GM18861 (cell line): Measurements from ENCODE around the gene POLR2C.
"Not testable (repeated sequence)": the region's sequence is repeated elsewhere in the genome, so short reads cannot be mapped to it uniquely, and the experiment has no call there.

Experiments
- ATAC-seq: cut with Tn5 transposase; IDR thresholded peaks from one replicate; pipeline ENCODE4 v1.9.1; 2021; ENCODE audit not compliant: unreplicated experiment

Gene POLR2C

DNA sequence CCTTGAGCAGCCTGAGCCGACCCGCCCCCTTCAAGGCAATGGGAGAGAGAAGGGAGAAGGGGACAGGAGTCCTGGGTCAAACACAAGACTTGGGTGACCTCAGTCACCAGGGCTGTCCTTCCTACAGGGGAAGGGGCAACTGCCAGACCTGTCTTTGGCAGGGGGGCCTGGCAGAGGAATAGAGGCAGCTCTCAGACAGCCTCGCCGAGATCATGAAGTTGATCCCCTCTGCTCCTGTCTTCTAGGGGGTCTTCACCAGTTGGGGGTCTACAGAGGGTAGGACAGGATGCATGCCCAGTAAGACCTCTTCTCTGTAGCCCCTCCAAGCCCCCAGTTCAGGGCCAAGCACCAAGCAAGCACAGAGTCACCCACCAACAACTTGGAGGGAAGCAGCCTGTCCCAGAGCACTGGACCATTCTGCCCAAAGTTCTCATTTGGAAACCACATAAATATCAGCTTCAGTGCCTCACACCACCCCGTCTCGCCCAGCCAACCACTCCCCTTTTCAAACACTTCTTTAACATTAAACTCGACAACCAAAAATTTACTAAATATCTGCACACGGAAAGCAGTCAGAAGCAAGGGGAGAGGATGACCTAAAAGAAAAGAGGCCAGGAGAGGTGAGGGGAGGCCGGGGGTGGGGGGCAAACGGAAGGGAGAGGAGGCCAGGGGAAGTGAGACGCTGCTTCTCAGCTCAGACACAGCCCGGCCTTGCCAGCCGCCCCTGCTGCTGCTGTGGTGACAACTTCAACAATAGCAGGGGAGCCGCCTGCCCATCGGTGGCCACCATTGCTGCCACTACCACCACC lies 16.1 kb downstream of the POLR2C start:
- no peak for ATAC-seq

DNA sequence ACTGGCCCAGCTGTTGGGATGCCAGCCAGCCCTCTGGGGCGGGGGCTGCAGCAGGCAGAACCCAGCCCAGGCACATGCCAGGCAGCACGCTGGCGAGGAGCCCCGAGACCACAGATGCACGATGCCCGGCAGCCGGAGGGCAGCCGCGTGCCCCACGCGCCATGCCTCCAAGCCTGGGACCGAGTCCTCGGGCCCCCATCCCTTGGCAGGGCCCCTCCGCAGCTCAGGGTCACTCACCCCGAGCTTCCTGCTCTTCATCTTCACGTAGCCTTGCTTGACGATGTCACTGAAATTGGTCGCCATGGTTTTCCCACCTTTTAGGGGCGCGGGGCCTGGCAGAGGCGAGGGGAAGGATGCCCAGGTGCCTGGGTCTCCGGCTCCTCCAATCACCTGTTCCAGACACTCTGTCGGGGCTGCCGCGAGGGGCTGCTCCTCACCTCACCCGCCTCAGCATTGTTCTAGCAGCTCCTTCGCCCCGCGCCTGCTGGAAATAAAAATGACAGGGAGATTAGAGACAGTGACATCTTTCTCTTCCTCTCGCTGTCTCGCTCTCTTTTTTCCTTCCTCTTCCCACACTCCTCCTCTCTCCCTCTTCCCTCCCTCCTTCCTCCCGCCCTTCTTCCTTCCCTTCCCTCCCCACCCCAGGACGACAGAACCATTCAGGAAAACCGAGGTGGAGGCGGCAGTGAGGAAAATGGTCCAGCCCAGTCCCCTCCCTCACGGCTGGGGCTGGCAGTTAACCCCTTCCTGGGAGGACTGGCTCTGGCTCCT lies 16.9 kb downstream of the POLR2C start:
- no peak for ATAC-seq

DNA sequence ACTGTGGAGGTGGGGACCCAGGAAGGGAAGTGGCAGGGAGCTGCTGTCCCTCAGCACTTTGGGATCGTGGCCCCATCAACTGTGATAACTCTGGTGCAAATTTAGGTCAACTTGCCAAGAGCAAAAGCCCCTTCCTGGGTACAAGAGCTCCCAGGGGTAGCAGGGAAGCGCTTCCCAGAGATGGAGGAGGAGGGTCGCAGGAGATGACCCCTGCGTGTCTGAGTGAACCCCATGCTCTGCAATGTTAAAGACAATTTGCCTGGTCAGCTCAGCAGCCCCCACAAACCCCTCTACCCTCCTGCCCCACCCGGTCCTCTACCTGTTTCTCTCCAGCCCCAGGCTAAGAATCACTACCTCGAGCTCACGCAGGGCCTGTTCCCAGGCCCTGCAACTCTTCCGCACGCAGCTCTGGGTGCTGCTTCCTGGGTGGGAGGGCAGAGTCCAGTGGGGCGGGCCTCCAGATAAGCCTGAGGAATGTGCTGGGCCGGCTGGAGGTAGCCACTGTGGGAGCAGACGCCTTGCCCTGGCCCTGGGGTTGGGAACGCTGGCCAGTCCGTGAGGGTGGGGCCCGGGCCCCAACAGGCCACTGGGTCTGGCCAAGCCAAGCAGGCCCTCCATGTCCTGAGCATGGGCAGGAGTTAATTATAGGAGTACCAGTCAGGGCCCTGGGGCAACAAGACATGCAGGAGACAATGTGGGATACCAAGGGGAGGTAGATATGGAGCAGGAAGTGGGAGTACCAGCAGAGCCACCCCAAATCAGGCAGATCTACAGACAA lies 17.7 kb downstream of the POLR2C start:
- no peak for ATAC-seq

DNA sequence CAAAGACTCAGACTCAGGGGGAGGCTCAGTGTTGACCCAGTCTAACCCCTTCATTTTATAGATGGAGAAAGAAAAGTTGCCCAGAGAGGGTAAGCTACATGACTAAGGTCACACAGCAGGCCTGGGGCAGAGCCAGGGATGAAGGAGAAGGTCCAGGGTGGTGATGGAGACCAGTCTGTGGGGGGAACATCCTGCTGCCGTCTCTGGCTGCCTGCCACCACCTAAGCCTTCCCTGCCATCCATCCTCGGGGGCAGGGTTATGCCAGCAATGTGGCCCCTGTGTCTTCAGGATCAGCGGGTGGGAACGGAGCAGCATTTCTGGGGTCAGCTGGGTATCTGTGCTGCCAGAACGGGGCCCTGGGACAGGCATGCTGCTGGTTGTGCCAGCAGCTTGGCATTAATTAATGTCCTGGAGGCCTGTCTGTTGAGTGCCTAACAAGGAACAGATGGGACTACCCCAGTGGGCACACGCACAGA lies 18.3 kb downstream of the POLR2C start:
- no peak for ATAC-seq

DNA sequence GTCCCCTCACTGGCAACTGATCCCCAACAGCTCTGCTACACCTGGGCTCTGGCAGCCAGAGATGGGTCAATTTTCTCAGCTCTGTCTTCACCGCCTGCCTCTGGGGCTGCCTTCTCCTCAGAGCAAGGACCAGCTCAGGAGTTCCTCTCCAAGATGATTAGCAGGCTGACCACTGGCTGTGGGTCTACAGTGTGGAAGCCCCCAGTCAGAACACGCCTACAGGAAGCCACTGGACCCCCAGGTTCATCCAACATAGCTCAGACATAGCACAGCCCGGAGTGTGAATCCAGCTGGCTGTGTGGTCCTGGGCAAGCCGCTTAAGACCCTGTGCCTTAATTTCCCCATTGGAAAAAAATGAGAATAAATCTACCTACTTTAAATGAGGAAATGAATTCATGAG lies 18.9 kb downstream of the POLR2C start:
- ATAC-seq: no peak

DNA sequence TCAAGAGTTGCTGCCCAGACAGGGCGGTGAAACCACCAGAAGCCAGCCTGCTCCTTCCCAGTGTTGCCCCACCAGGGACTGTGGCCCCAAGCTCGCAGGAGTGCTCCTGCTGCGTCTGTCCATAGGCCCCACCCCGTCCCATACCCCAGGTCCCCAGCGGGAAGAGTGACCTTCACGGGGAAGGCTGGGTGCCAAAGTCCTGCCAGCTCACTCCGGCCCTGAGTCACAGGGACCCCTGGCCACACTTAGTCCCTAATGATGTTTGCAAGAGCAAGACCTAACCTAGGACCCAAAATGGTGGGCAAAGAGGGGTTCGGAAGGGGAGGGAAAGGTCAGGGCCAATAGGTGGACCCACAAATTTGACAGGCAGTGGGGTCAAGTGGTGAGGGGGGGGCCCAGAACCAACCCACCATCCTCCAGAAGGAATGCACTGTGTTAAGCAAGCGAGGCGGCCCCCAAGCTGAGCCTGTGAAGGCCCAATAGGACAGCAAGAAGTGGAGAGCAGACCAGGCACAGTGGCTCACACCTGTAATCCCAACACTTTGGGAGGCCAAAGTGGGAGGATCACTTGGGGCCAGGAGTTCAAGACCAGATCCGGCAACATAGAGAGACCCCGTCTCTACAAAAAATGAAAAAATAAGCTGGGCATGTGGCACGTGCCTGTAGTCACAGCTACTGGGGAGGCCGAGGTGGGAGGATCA lies 20.5 kb downstream of the POLR2C start:
- no peak for ATAC-seq

DNA sequence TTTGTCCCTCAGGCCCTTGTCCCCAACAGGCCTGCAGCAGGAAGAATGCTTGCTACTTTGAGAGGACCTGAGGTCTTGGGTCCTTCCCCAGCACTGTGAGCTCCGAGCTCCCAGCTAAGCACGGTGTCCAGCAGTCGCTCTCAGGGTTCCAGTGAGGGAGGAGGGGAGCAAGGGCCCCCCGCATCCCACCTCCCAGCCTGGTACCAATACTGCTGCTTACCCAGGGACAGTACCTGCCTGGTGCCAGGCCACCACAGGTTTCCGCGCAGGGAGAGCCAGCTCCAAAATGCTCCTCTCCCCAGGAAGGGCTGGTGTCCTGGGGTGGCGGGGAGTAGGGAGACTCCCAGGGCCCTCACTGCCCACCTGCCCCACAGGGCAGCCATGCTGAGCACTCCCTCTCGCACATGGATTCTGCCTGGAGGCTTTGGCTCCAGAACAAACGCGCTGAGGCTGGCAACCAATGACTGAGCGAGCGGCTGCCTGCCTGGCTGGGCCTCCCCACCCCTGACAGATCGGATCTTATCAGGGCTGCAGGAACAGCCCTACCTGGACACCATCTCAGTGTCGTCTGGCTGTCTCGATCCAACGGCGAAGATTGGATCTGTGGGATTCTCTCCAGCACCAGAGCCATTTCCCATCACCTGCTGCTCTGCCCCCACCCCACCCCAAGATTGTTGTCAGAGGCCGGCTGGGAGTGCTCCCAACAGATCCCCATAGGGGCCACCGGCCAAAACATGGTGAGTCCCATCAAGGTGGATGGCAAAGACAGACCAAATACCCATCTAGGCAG lies 21.4 kb downstream of the POLR2C start:
- ATAC-seq: no peak

DNA sequence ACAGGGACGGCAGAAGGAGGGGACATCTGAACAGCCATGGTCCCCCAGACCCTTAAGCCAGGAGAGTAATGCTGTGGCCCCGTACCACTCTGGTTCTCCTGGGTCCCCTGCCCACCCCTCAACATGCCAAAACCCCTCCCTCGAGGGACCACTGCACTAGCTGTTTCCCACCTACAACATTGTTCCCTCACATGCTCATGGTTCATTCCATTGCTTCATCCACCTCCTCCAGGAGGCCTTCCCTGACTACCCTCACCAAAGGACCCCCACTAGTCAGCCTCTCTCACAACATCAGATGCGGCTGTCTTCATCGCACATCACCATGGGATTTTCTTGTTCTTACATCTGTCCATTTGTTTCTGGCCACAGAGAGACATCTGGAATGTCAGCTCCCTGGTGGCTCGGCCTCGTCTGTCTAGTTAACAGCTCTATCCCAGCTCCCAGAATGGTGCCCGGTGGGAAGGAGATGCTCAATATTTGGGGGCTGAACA lies 22.1 kb downstream of the POLR2C start:
- no peak for ATAC-seq

DNA sequence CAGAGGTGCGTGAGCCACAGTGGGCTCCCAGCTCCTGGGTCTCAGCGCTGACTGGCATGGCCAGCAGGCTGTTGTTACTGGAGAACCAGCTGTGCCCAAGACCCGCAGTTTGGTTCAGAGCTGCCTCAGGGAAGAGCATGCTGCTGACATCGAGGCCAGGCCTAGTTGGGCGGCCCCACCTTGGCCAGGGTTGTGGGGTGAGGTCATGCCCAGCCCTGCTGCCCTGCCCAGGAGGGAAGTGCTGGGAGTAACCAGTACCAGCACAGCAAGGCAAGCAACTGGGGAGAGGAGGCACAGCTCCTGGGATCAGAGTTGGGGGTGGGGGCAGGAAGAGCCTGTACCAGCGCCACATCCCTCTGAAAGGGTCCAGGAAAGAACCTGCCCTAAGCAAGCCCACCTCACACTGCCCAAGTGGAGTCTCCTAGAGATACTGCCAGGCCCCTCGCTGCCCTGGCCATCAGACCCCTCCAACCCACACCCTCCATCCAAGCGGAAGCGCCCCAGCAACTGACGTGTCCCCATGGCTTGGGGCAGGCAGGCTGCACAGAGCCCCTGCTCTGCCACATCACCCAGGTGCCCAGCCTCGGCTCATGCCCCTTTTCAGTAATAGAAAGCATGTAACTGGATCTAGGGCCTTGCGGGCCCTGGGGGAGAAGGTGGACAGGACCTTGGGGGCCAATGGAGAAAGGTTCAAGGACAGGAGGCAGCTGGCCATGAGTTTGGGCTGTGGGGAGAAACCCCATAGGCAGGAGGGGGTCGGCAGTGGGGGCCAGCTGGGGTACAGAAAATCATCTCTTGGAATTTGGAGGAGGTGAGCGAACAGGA lies 22.8 kb downstream of the POLR2C start:
- no peak for ATAC-seq

DNA sequence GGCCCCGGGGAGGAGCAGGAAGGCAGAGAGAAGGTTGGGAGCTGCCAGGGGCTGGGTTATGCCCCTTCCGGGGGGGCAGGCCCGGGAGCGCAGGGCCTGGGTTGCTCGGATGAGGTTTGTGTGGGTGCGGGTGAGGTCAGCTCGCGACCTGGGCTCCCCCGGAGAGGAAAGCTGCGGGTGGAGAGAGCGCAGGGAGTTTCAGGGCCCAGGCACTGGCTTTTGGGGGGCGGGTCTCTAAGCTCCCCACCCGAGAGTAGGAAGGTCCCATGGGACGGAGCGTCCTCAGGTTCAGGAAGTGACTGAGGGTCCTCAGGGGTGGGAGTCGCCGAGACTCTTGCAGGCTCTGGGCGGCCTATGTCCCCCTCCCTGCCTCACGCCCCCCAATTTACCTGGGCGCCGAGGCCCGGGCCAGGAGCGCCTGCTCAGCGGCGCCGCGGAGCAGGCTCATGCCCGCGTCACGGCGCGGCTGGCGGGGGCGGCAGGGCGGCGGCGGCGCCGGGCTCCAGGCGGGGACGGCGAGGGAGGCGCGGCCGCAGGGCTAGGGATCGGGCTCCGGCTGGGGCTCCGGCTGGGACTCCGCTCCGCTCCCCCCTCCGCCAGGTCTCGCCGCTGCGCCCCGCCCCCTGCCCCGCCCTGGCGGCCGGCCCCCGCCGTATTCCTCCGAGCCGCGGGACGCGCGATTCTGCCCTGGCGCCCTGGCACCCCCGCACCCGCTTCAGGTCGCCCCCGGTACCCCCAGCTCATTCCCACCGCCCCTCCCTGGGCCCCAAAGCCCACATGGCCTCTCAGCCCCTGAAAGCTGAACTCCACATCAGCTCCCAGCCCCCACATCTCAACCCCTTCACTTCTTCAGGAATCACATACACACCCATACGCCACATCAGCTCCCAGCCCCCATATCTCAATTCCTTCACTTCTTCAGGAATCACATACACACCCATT lies 23.7 kb downstream of the POLR2C start, which contains the start of gene DOK4:
TSS of gene DOK4 (minus strand) at position 578 of the 942 bp plus-strand sequence. CDS start 6,986 bp downstream, outside the sequence.
- ATAC-seq: peak; percentile 60

DNA sequence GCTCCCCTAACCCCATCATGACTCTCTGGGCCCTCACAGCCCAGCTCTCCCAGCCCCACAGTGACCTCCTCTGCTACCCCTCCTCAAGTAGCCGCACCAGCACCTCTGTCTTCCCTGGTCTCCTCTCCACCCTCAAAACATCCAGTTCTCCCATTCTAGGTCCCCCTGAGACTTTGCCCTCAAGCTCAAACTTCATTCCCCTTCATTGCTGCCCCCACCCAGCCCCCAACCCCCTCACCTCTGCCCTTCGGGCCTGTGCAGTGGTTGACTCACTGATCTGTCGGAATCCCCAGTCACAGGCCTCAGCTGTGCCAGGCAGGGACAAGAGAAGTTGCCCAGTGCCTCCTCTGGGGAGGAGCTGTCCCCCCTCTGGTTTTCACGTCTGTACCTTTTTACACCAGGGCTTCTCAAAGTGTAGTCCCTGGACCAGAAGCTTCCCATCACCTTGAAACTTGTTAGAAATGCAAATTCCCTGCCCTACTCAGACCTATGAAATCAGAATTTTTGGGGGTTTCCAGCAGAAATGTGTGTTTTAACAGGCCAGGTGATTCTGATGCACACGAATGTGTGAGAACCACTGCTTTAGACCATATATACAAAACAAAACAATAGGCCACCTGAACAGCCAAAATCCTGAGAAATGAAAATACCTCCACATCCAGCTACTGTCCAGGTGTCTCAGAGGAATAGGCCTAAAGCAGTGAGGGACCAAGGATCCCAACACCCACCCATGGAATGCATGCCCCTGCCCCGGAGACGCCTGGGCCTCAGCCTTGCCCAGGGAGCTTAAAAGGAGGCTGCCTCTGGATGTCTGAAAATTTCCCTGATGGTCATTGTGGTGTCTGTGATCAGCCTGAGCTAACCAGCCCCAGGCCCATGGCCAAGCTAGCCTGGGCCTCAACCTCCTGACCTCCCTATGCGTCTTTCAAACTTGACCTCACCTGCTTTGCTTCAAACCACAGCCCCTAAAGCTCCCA lies 24.7 kb downstream of the POLR2C start:
- no peak for ATAC-seq

DNA sequence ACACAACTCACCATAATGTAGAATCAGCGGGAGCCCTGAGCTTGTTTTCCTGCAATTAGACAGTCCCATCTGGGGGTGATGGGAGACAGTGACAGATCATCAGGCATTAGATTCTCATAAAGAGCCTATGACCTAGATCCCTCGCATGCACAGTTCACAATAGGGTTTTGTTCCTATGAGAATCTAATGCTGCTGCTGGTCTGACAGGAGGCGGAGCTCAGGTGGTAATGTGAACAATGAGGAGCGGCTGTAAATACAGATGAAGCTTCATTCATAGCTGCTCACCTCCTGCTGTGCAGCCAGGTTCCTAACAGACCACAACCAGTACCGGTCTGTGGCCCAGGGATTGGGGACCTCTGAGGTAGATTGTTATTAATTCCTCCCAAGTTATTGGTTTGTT lies 26.8 kb downstream of the POLR2C start:
- no peak for ATAC-seq

DNA sequence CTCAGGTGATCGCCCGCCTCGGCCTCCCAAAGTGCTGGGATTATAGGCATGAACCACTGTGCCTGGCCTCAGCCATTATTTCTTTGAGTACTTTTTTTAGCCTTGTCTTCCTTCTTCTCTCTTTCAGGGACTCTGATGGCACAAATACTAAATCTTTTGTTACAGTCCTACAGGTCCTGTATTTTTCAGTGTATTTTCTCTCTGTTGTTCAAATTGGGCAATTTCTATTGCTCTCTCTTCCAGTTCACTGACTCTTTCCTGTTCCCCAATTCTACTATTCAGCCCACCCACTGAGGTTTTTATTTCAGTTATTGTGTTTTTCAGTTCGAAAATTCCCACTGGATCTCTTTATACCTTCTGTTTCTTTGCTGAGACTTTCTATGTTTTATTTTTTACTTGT lies 31.3 kb downstream of the POLR2C start:
- ATAC-seq: no peak

DNA sequence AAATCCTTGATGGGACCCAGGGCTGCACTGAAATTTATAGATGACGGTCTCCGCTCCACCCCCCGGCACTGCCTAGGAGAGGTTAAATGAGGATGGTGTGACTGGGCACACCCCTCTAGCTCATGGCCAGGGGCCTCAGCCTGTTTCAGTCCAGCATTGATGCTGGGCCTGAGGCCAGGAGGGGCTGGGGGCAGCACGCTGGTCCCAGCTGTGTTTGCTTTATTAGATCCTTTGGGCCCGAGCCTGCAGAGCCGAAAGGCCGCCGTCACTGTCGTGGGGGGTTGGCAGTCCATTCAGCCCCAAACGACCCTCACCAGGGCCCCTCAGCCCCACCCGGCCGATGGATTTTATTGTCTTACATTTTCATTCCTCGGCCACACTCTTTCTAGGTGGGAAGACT lies 34.6 kb downstream of the POLR2C start:
- ATAC-seq: no peak

DNA sequence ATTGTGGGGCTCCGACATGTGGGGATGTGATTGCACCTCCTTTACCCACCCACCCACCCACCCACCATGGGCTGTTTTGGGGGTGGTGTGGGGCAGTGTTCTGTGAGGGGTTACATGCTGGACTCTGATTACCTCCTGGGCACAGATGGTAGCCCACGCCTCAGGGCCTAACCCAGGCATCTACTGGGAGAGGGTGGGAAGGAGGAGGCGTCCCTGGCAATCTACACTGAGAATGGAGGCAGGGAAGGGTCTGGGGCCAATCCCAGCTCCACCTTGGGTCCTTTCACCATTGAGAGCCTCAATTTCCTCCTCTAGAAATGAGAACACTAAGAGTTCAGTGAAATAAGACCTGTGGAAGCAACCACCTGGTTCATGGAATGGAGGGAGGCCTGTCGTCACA lies 35.6 kb downstream of the POLR2C start:
- ATAC-seq: no peak

DNA sequence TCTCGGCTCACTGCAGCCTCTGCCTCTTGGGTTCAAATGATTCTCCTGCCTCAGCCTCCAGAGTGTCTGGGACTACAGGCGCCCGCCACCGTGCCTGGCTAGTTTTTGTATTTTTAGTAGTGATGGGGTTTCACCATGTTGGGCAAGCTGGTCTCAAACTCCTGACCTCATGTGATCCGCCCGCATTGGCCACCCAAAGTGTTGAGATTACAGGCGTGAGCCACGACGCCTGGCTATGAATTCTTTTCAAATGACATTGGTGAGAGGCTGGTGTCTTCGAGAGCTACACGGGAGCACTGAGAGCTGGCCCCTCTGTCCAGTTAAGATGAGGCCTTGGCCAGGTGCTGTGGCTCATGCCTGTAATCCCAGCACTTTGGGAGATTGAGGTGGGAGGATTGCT lies 37.5 kb downstream of the POLR2C start:
- not testable (repeated sequence) for ATAC-seq
